ENCODE measurements around the gene STPG4. TPM values are rescaled to one million over a fixed set of nuclear protein-coding genes. Genes with fewer than 3 reads are reported as not detected.

STPG4 gene
- total RNA-seq, 1 donor from 2014 or later: 2.9 TPM

DNA sequence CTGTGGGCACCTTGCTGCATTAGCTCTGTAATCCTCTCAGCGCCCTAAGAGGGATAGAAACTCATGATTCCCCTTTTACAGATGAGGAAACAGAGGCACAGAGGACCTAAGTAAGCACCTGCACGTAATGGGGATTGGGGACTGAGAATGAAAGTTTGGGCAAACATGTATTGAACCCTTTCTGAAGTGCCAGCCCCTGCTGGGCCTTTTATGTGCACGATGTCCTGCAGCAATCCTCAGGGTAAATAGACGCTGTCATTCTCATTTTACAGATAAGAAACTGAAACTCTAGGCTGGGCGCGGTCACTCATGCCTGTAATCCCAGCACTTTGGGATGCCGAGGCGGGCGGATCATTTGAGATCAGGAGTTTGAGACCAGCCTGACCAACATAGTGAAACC, 117.4 kb downstream of the STPG4 start:
- Histone ChIP-seq H3K9me3 (no peaks in the 10 kb centered on the region), H3K4me3 (no peak overlapping the region), H3K27me3 (no peaks in the 10 kb centered on the region), H3K27ac (no peak overlapping the region), H3K36me3 (peaks cover 0 to 11% of the 10 kb centered on the region in 2 donors), H3K4me1 (peaks cover 69% of the 10 kb centered on the region)
- TF ChIP-seq POLR2AphosphoS5 (IDR thresholded peaks at IDR 0.05; ENCODE audit: insufficient read depth in 1 of 2, low read depth in 1 of 2) (no peak), POLR2A (IDR thresholded peaks at IDR 0.05) (no peak), CTCF (IDR thresholded peaks at IDR 0.05) (no peak)
- DNase-seq (ENCODE audit: extremely low spot score in 2 of 2): no peak
- intact Hi-C loops (cut with DNase I): no loop called here

Other genes starting within 250 kb of the STPG4 start
- gene MCFD2, start 239.5 kb downstream of the STPG4 start, total RNA-seq: 89.4 TPM
- gene TTC7A, start 214.1 kb downstream of the STPG4 start, total RNA-seq: 38.8 TPM
- 278 TPM for gene CALM2, start 21.2 kb upstream of the STPG4 start, total RNA-seq
- gene EPCAM, start 214.0 kb upstream of the STPG4 start, total RNA-seq: 1.2 TPM
- 9.3 TPM for gene MSH2, start 247.8 kb upstream of the STPG4 start, total RNA-seq